ENCODE results near the gene FTO.

Gene FTO

GRCh38 chr16:53895433-53895832 lies 191.5 kb downstream of the FTO start:
- no peak for DNase-seq (ENCODE audit: low read depth in 2 of 3, low spot score in 1 of 3)

DNA sequence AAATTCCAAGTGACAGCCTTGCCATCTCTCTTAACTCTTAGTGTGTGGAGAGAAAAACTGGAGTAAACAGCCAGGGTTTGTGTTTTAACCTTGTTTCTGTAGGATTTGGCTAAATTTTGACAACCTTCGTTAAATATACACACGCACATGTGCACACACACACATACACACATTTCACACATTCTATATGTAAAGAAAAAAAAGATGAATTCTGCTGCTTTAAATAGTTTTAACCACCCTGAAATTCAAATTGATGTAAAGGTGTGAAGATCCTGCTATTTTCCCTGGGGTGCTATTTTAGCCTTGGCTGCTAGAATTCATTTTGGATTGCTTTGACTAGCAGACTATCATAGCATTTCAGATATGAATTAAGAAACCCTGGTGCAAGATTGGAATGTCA lies 191.9 kb downstream of the FTO start:
- no peak for DNase-seq (ENCODE audit: low read depth in 2 of 3, low spot score in 1 of 3)

DNA sequence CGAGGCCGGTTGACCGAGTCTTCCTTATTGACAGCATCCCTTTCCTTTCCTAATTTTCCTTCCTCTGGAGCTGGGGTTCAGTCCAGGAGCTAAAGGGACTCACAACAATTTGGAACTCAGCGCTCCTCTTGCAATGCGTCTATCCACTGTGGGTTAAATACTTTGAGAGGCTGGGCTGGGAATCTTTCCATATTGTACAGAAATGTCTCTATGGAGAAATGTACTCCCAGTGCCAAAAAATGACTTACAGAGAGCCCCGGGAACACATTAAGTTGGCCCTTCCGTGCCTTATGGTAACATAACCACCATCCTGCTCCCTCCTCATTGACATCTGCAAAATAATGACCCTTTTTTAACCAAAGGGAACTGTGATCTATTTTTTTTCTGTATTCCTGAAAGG lies 192.8 kb downstream of the FTO start:
- DNase-seq (ENCODE audit: low read depth in 2 of 3, low spot score in 1 of 3) = no peak

DNA sequence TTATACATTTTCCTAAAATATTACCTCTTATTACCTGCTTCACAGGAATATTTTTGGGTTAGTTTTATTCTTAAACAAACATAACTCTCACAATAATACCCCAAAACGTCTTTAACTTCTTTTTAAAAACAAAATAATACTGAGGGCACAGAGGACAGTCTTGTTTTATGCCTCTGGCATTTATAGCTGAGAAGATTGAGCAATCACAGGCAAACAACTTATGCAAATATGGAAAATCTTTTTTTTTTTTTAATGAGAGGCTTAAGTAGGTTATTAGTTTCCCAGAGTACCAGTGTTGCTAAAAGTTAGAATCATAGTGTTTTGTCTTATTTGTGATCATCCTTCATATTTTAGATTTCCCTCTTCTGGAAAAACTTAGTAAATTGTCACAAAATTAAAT lies 195.0 kb downstream of the FTO start:
- no peak for DNase-seq (ENCODE audit: low read depth in 2 of 3, low spot score in 1 of 3)

GRCh38 chr16:53899431-53899830 lies 195.5 kb downstream of the FTO start:
- no peak for DNase-seq (ENCODE audit: low read depth in 2 of 3, low spot score in 1 of 3)

DNA sequence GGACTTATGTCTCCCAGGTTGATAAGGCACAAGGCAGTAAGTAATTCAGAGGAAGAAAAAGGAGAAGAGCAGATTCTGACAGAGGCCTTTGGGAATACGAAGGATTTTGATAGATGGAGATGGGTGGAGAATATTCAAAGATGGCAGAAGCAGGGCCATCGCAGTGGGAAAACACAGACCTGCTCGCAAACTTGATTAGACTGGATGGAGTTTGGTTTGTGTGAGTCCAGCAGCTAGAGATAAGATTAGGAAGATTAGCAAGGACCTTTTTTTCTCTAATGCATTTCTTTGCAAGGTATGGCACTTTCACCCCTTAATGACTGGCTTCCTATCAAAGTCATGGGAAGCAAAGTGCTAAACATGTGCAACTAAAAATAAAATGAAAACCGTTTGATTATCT lies 196.7 kb downstream of the FTO start:
- DNase-seq (ENCODE audit: low read depth in 2 of 3, low spot score in 1 of 3) = no peak

DNA sequence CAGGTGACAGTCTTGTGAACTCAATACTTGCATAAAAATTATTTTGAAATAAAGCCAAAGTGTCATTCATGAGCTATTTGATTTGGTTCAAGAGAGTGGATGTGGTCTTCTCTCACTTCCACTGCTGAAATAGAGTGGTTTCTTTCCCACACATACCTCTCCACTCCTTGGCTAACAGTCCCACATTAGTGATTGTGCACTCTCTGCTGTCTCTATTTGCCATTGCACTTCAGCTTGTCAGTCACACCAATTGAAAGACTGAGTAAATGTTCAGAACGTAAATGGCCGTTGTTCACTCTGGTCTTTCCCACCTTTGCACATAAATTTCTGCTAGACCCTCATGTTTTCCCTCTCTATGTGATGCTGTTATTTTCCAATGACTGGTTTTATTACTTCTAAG lies 197.5 kb downstream of the FTO start:
- DNase-seq (ENCODE audit: low read depth in 2 of 3, low spot score in 1 of 3) = no peak

DNA sequence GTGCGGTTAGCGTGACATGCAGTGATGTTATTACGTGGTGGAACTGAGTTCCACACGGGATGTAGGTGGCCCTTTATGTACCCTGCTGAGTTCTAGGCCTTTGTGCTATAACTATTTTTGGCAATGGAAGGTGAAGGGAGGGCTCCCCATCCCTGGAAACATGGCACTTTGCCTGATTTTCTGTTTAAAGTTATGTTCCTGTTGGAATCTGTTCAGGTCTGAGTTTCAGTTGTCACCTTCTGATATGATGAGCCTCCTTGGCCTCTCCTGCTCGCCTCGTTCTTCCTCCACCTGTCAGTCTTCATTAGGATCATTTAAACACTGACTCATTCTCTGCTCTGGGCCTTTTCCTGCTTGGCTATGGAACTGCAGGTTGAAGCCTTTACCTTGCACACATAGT lies 200.6 kb downstream of the FTO start:
- no peak for DNase-seq (ENCODE audit: low read depth in 2 of 3, low spot score in 1 of 3)

- DNase-seq (ENCODE audit: low read depth in 2 of 3, low spot score in 1 of 3) = no peak
Measured at GRCh38 chr16:53905028-53905427, 201.1 kb downstream of the FTO start.

GRCh38 chr16:53908731-53909130 lies 204.8 kb downstream of the FTO start:
- DNase-seq (ENCODE audit: low read depth in 2 of 3, low spot score in 1 of 3) = no peak

GRCh38 chr16:53910990-53911389 lies 207.0 kb downstream of the FTO start:
- DNase-seq (ENCODE audit: low read depth in 2 of 3, low spot score in 1 of 3) = no peak

DNA sequence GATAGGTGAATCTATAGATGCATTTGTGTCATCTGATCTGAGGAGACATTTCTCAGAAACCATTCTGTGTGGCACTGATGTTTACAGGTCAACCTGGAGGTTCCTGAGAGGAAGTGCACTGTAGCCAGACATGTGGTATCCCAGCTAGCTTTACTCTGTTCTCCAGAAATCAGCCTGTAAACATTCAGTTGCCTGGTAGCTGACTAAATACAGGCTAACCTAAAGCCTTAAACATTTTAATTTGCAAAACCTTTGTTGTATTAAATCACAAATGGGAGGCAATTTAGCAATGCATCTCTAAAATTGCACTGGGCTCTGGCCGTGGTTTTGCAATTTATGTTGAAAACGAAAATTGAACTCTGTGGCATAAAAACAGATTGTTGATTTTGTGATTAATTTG lies 207.6 kb downstream of the FTO start:
- DNase-seq (ENCODE audit: low read depth in 2 of 3, low spot score in 1 of 3) = no peak

GRCh38 chr16:53912155-53912554 lies 208.2 kb downstream of the FTO start:
- DNase-seq (ENCODE audit: low read depth in 2 of 3, low spot score in 1 of 3) = peak in 2 of 3 donors; percentile 15 to 24

GRCh38 chr16:53913099-53913870 lies 209.3 kb downstream of the FTO start:
- DNase-seq (ENCODE audit: low read depth in 2 of 3, low spot score in 1 of 3) = peak in 1 of 3 donors; percentile 11

DNA sequence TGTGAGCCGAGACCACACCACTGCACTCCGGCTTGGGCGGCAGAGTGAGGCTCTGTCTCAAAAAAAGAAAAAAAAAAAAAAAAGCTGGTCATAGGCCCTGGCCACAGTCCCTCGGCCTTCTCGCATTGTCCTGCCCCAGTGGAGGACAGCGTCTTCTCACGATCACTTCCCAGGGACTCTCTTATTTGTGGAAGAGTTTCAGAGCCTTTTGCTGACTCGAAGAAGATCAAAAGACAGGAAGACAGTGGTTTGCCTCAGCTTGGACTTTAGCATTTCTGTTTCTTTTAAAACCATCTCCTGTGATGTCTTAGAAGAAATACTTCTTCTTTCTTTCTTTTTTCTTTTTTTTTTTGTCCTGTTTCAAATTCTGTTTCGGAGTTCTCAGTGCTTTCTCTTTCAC lies 210.0 kb downstream of the FTO start:
- no peak for DNase-seq (ENCODE audit: low read depth in 2 of 3, low spot score in 1 of 3)

DNA sequence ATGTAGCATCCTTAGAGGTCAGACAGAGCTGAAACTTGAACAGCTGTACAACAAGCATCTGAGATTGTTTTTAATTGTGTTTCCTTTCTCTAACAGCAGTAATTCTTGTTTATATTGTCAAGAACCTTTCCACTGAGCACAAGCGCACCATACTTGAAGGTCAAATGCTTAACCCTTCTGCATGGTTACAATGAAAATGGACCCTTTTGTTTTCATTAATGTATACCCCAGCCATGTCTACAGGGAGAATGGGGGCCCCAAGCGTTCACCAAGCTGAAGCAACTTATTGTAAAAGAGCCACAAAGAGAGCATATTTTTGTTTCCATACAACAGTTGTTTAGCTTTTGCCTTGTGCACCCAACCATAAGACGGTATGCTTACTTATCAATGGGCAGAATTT lies 210.8 kb downstream of the FTO start:
- no peak for DNase-seq (ENCODE audit: low read depth in 2 of 3, low spot score in 1 of 3)

DNA sequence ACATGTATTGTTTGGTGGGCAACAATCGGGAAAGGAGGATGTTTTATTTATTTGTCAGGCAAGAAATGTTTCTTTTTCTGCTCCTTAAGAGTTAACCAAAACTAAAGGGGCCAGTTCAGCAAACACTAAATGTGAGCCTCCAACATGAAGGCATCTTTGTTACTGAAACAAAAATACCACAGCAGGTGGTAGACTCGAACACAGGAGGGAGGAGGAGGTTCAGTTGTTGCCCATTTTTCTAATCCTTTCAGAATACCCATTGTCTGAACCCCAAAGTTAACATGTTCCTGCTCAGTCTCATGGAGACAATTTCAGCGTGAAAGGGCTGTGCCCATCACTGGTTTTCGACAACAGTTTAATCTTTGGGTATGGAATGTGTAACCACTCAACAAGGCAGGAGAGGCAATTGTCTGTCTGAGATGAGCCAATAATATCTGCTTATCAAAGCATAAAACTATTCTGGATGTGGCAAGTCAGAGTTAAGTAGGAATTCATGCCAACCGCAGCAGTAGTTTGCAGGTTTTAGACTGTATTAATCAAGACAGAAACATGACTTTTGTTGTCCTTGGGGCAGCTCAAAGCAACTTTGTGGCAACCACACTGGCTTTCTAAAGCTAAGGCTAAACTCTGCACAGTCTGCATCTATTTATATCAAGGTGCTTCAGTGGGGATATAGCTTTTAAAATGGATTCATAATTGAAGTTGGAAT lies 211.7 kb downstream of the FTO start:
- DNase-seq (ENCODE audit: low read depth in 2 of 3, low spot score in 1 of 3) = no peak

DNA sequence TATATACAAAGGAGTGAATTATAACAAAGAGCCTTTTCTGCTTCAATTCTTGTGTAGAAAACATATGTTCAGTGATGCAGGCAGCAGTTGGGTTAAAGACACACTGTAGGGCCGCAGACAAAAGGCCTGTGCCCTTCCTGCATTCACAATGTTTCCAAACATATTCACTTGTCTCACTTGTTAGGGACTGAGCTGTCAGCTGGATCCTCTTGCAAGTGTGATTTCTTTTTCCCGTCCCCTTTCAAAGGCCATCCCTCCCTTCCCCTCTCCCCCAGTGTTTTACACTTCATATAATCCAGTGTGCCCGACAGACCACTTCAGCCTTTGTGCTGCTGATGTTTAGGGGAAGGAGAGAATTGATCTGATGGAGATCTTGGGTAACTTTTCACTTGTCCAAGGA lies 217.0 kb downstream of the FTO start:
- DNase-seq (ENCODE audit: low read depth in 2 of 3, low spot score in 1 of 3) = no peak

- DNase-seq (ENCODE audit: low read depth in 2 of 3, low spot score in 1 of 3) = no peak
Measured at GRCh38 chr16:53922067-53922806, 218.3 kb downstream of the FTO start.

DNA sequence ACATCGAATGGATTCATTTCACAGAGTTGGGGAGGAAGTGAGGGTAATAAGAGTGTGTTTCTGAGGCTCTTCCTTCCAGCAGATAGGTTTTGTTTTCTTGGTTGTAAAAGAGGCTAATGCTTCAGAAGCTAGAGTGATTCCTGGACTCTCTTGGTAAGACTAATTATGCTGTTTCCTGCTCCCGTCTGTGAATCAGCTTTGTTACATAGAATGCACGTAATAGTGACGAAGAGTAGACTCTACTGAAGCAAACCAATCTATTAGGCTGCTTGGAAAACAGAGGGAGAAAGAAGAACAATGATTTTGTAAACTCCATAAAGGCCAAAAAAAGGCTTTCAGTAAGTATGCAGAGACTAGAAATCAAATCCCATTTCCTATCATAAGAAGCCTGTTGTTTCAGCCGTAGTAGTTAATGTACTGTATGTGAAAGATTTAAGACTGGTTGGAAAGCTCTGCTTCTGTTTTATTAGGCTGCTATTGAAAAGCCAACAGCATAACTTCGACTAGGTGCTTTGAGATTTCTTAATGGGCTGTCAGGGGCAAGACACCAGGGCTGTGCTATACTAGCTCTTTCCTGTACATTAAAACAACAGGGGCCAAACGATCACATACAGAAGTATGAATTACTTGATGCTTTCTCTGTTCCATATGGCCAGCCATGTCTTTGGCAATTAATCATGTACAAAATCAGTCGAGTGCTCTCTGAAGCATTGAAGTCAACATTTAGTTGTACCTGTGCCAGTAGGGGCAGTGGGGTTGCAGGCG lies 219.0 kb downstream of the FTO start:
- no peak for DNase-seq (ENCODE audit: low read depth in 2 of 3, low spot score in 1 of 3)

GRCh38 chr16:53924331-53925106 lies 220.6 kb downstream of the FTO start:
- DNase-seq (ENCODE audit: low read depth in 2 of 3, low spot score in 1 of 3) = no peak
